B cell (primary cell): Measurements from ENCODE around the gene COL4A1. TPM values are rescaled to one million over a fixed set of nuclear protein-coding genes. Genes with fewer than 3 reads are reported as not detected.

Experiments
- ATAC-seq: fragments of 200-7000 bp; cut with Tn5 transposase; one replicate; pipeline ENCODE4 v1.10.0; 2021; ENCODE audit warnings: low read depth, mild to moderate bottlenecking, moderate number of reproducible peaks, moderate library complexity
- CTCF ChIA-PET: fragments of 350-600 bp; sonication (Branson Sonifier 250); formaldehyde crosslinking; loops from one replicate; lab custom pipeline; 2021; ENCODE audit warnings: antibody characterized with exemption, inconsistent platforms; lab: Charles Lee
- POLR2A ChIA-PET: fragments of 350-600 bp; sonication (Branson Sonifier 250); formaldehyde crosslinking; loops from one replicate; lab custom pipeline; 2021; ENCODE audit warnings: antibody characterized with exemption; lab: Charles Lee
- DNase-seq: peaks from one replicate; pipeline ENCODE4 v3.0.0; 2013
- H2AFZ ChIP-seq: 2 replicates; pipeline ENCODE4 v1.6.1; 2012; ENCODE audit warnings: mild to moderate bottlenecking, low read depth, low read length; ENCODE audit not compliant: insufficient read depth, poor library complexity, severe bottlenecking
- H3K27ac ChIP-seq, 2 donors: 1 replicate in 1 of 2; 2 replicates in 1 of 2; pipeline ENCODE4 v1.5.1; 2012 to 2013; ENCODE audit warnings: low read length in 2 of 2, mild to moderate bottlenecking in 2 of 2, moderate library complexity in 1 of 2
- H3K27me3 ChIP-seq, 4 experiments: fragments of 200-600 bp in 1 of 4; sonication (generic) in 1 of 4; replicated peaks in 1 of 4; 1 replicate in 2 of 4; 2 replicates in 2 of 4; pipeline versions ENCODE4 v1.6.1 to v1.7.0; 2013 to 2016; ENCODE audit warnings: low read length in 3 of 4, mild to moderate bottlenecking in 2 of 4, mixed read lengths in 1 of 4, moderate library complexity in 1 of 4; ENCODE audit not compliant: insufficient read depth in 4 of 4, control insufficient read depth in 3 of 4; ENCODE audit errors: control extremely low read depth in 1 of 4
- H3K36me3 ChIP-seq, 2 experiments: replicated peaks in 1 of 2; 1 replicate in 1 of 2; 2 replicates in 1 of 2; pipeline versions ENCODE4 v1.6.1 to v1.7.1; 2013; ENCODE audit warnings: low read length in 1 of 2; ENCODE audit not compliant: insufficient read depth in 2 of 2, control insufficient read depth in 1 of 2; ENCODE audit errors: control extremely low read depth in 1 of 2, extremely low read depth in 1 of 2
- H3K4me1 ChIP-seq, 2 donors: fragments of 200-600 bp in 1 of 2; sonication (generic) in 1 of 2; 1 replicate in 1 of 2; 2 replicates in 1 of 2; pipeline versions ENCODE4 v1.5.1 to v1.6.1; 2013 to 2017; ENCODE audit warnings: low read length in 2 of 2; ENCODE audit not compliant: control insufficient read depth in 2 of 2, insufficient read depth in 2 of 2
- H3K4me2 ChIP-seq: replicated peaks from 2 replicates; pipeline ENCODE3; 2012; ENCODE audit warnings: mild to moderate bottlenecking, low read depth, low read length; ENCODE audit not compliant: poor library complexity, severe bottlenecking
- H3K4me3 ChIP-seq, 5 experiments: fragments of 200-600 bp in 1 of 5; sonication (generic) in 1 of 5; 1 replicate in 3 of 5; 2 replicates in 2 of 5; pipeline versions ENCODE4 v1.5.1 to v1.7.0; 2011 to 2016; ENCODE audit warnings: low read length in 4 of 5, mild to moderate bottlenecking in 4 of 5, low read depth in 2 of 5, control low read depth in 1 of 5, moderate library complexity in 1 of 5; ENCODE audit not compliant: insufficient read depth in 1 of 5; ENCODE audit errors: control extremely low read depth in 1 of 5, extremely low read depth in 1 of 5
- H3K79me2 ChIP-seq: fragments of 200-600 bp; sonication (generic); one replicate; pipeline ENCODE4 v1.6.0; 2016; ENCODE audit warnings: low read length; ENCODE audit not compliant: control insufficient read depth, insufficient read depth
- H3K9ac ChIP-seq: fragments of 200-600 bp; sonication (generic); 2 replicates; pipeline ENCODE4 v1.6.1; 2017; ENCODE audit warnings: mild to moderate bottlenecking, low read length, moderate library complexity
- H3K9me3 ChIP-seq, 3 donors: one replicate each; pipeline versions ENCODE4 v1.6.1 to v1.7.1; 2013; ENCODE audit warnings: low read length in 2 of 3; ENCODE audit not compliant: control insufficient read depth in 2 of 3, insufficient read depth in 1 of 3; ENCODE audit errors: control extremely low read depth in 1 of 3
- H4K20me1 ChIP-seq: 2 replicates; pipeline ENCODE4 v1.6.0; 2012; ENCODE audit warnings: mild to moderate bottlenecking, low read length; ENCODE audit not compliant: insufficient read depth, control insufficient read depth, poor library complexity, severe bottlenecking
- H3K27ac Mint-ChIP-seq: one replicate; pipeline ENCODE4 v1.8.0; 2021; ENCODE audit warnings: mixed read lengths
- H3K27me3 Mint-ChIP-seq: one replicate; pipeline ENCODE4 v1.8.0; 2021; ENCODE audit warnings: mixed read lengths
- H3K4me1 Mint-ChIP-seq: one replicate; pipeline ENCODE4 v1.8.0; 2021; ENCODE audit warnings: mixed read lengths
- H3K4me3 Mint-ChIP-seq: one replicate; pipeline ENCODE4 v1.8.0; 2021; ENCODE audit warnings: mixed read lengths
- H3K9me3 Mint-ChIP-seq: one replicate; pipeline ENCODE4 v1.8.0; 2022; ENCODE audit warnings: mixed read lengths; ENCODE audit not compliant: insufficient read depth
- EZH2 ChIP-seq: IDR thresholded peaks from 2 replicates; pipeline ENCODE4 v1.6.1; 2012; ENCODE audit warnings: borderline replicate concordance, low read depth, mild to moderate bottlenecking, moderate library complexity, low read length; ENCODE audit not compliant: insufficient read depth, poor library complexity, severe bottlenecking
- WGBS: methylation state at CpG from one replicate; pipeline ENCODE4 v1.1.5; 2013; ENCODE audit warnings: missing lambda C conversion rate; ENCODE audit not compliant: insufficient coverage; 5-methylcytosine and 5-hydroxymethylcytosine counted together
- intact Hi-C: fragments of 100-400 bp; cut with micrococcal nuclease; formaldehyde crosslinking; loops from one replicate; pipeline ENCODE4 v1.10.0; 2022
- polyA plus RNA-seq: library from polyadenylated mRNA; depleted of rRNA; stranded (reverse); fragments of >200 nt; gene quantifications from 2 replicates; pipeline ENCODE4 v1.2.3, GENCODE V29; 2012
- total RNA-seq, 2 donors: library from RNA; stranded (reverse); fragments of 120-200 nt in 1 of 2; gene quantifications; 1 replicate in 1 of 2; 2 replicates in 1 of 2; pipeline versions ENCODE4 v1.2.3 to v1.2.4, GENCODE V29; 2013 to 2022
- TF ChIP-seq, protein P1 (sequence below): fragments of 200-600 bp; IDR thresholded peaks from one replicate; pipeline ENCODE4 v1.8.0; 2022; ENCODE audit warnings: antibody characterized with exemption, mild to moderate bottlenecking

COL4A1 gene
- total and polyA plus RNA-seq, 2 donors (not counting 1 experiment from before 2014, with no cell fraction given), result not detected

DNA sequence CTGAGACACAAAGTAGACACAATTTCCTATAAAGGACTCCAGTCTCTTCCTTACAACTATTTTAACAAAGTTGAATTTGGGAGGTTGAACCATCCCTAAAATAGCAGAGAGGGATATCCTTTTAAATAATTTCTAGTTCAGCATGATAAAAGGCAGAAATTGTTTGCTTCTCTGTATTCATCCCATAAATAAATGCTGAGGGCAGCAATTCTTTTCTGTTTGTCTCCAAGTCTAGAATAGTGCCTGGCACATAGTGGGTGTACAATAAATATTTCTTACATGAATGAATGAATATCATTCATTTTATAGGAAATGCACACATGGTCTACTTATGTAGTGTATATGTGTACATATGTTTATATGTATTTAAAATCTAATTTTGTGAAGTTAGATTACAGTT, 12.3 kb downstream of the COL4A1 start:
- intact Hi-C loops, result no loop called here
- POLR2A ChIA-PET, result no interaction called here
- Mint-ChIP-seq H3K9me3 (peaks cover 2% of the 10 kb centered on the region), H3K27ac (no peak overlapping the region), H3K27me3 (peaks cover 22% of the 10 kb centered on the region), H3K4me3 (no peak overlapping the region), H3K4me1 (no peaks in the 10 kb centered on the region)
- peaks cover 0 to 3% (median 0%) of the 10 kb centered on the region in 3 donors for H3K9me3 ChIP-seq
- no peak overlapping the region for H3K4me3 ChIP-seq
- no peak overlapping the region for H3K4me2 ChIP-seq
- H3K4me1 ChIP-seq, result no peaks in the 10 kb centered on the region
- ATAC-seq (no peak), DNase-seq (no peak)
- TF ChIP-seq EZH2, result no peak
- TF ChIP-seq, protein P1, sequence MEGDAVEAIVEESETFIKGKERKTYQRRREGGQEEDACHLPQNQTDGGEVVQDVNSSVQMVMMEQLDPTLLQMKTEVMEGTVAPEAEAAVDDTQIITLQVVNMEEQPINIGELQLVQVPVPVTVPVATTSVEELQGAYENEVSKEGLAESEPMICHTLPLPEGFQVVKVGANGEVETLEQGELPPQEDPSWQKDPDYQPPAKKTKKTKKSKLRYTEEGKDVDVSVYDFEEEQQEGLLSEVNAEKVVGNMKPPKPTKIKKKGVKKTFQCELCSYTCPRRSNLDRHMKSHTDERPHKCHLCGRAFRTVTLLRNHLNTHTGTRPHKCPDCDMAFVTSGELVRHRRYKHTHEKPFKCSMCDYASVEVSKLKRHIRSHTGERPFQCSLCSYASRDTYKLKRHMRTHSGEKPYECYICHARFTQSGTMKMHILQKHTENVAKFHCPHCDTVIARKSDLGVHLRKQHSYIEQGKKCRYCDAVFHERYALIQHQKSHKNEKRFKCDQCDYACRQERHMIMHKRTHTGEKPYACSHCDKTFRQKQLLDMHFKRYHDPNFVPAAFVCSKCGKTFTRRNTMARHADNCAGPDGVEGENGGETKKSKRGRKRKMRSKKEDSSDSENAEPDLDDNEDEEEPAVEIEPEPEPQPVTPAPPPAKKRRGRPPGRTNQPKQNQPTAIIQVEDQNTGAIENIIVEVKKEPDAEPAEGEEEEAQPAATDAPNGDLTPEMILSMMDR, result no peak
- CTCF ChIA-PET, result no interaction called here
- H3K9ac ChIP-seq, result no peak overlapping the region
- no peaks in the 10 kb centered on the region for H4K20me1 ChIP-seq
- H3K27me3 ChIP-seq, result peaks cover 0 to 19% (median 12%) of the 10 kb centered on the region in 4 experiments
- H2AFZ ChIP-seq, result no peak overlapping the region
- no peak overlapping the region for H3K27ac ChIP-seq
- no peaks in the 10 kb centered on the region for H3K36me3 ChIP-seq
- H3K79me2 ChIP-seq, result no peaks in the 10 kb centered on the region

DNA sequence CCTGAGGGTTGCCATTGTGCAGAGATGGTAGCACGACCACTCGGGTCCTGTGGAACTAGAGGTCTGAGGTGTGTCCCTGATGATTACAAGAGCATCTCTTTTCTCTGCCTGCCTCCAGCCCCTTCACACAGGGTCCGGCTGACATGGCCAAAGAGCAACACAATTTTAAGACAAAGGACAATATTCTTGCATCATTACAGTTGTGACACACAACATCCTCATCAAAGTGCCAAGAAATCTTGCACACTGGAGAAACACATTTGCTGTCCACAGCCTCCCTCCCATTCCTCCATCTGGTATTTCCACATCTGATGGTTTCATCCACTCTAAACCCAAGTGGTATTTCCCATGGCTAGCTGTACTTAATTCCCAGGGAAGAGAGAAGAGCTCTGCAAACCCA, 12.8 kb downstream of the COL4A1 start:
- 100% methylated on average over 3 of the region's 3 CpGs for WGBS
- CTCF ChIA-PET, result no interaction called here
- ATAC-seq, result no peak
- Histone ChIP-seq H3K9me3 (peaks cover 0 to 3% (median 0%) of the 10 kb centered on the region in 3 donors), H3K36me3 (no peaks in the 10 kb centered on the region), H3K27me3 (peaks cover 0 to 16% (median 8%) of the 10 kb centered on the region in 4 experiments), H3K4me2 (no peak overlapping the region), H2AFZ (no peak overlapping the region), H3K27ac (no peak overlapping the region), H3K4me1 (no peaks in the 10 kb centered on the region), H3K9ac (no peak overlapping the region), H3K4me3 (no peak overlapping the region), H4K20me1 (no peaks in the 10 kb centered on the region), H3K79me2 (no peaks in the 10 kb centered on the region)
- peaks cover 22% of the 10 kb centered on the region for H3K27me3 Mint-ChIP-seq
- no peaks in the 10 kb centered on the region for H3K4me1 Mint-ChIP-seq
- peaks cover 2% of the 10 kb centered on the region for H3K9me3 Mint-ChIP-seq
- intact Hi-C loops, result no loop called here
- H3K27ac Mint-ChIP-seq, result no peak overlapping the region
- H3K4me3 Mint-ChIP-seq, result no peak overlapping the region
- DNase-seq, result no peak
- POLR2A ChIA-PET, result no interaction called here
- TF ChIP-seq, protein P1, result no peak
- no peak for TF ChIP-seq EZH2
